Gastrocnemius medialis (tissue), 4 donors: ENCODE data around the gene SPDYA.

ENCODE experiments used
- CTCF ChIP-seq, 5 experiments: fragments of 450-650 bp in 3 of 5; fragments of 200-600 bp in 2 of 5; sonication (generic) in 2 of 5; IDR thresholded peaks in 4 of 5; conservative IDR thresholded peaks in 1 of 5; 1 replicate in 4 of 5; 2 replicates in 1 of 5; pipeline ENCODE4 v1.5.1; 2016 to 2019; ENCODE audit warnings: antibody characterized with exemption in 5 of 5, mild to moderate bottlenecking in 3 of 5, moderate library complexity in 3 of 5
- POLR2A ChIP-seq, 2 donors: fragments of 450-650 bp; IDR thresholded peaks; one replicate each; pipeline ENCODE4 v1.6.1; 2017; ENCODE audit warnings: antibody characterized with exemption in 2 of 2, mild to moderate bottlenecking in 2 of 2, moderate library complexity in 2 of 2

DNA sequence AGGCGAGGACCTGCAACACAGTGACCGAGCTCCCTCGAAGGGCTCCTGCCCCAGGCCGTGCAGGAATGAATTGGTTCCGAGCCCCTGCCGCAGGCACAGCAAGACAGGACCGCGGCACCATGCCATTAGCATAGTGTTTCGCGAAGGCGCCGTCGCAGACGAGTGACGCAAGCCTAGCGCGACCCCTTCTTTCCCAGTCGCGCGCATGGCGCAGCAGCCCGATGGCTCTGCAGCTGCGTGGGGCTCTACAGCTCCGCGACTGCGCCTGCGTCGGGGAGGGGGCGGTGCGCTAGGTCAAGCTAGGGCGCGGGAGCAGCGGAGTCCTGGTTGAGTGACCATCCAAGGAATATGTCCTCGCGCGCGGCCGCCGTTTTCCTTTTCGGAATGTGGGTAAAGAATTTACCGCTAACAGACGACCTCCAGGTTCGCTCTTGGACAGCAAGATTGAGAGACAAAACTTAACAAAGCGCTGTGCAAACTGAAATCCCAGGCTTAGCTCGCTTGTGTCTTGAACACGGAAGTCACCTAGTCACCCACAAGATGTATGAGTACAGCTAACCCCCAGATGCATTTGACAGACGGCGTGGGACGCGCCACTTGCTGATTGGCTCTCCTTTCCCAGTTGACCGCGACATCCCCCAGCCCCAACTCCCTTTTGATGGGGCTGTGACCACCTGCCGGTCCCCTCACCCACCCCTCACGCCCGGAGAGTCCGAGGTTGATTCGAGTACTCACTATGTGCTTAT, 59.7 kb downstream of the SPDYA start, which contains the start of gene TRMT61B:
- TF ChIP-seq CTCF (IDR thresholded peaks at IDR 0.05 in 4 of 5, conservative IDR thresholded peaks at IDR 0.05 in 1 of 5) (peak in 2 of 5 experiments; percentile 21 to 24), POLR2A (IDR thresholded peaks at IDR 0.05) (peak; percentile 47 to 54)
